ENCODE measurements around the gene GYS1. TPM values are rescaled to one million over a fixed set of nuclear protein-coding genes. Genes with fewer than 3 reads are reported as not detected.

GYS1 gene
- total and polyA plus RNA-seq, 2 experiments from 2014 or later = 15.9 to 28.9 TPM

- DNase-seq (ENCODE audit: low spot score) (no peak), ATAC-seq (no peak)
- no peaks in the 10 kb centered on the region for H3K27me3 ChIP-seq (ENCODE audit: insufficient read depth)
- H3K36me3 ChIP-seq (ENCODE audit: insufficient read depth) = no peaks in the 10 kb centered on the region
- no peak overlapping the region for H3K4me3 Mint-ChIP-seq
- H4K20me1 ChIP-seq (replicated peaks; ENCODE audit: insufficient read depth) = no peaks in the 10 kb centered on the region
- H2AFZ ChIP-seq = no peak overlapping the region
- H3K4me1 ChIP-seq (ENCODE audit: insufficient read depth) = no peaks in the 10 kb centered on the region
- H3K79me2 ChIP-seq (replicated peaks; ENCODE audit: insufficient read depth) = no peaks in the 10 kb centered on the region
- no peaks in the 10 kb centered on the region for H3K9me2 ChIP-seq (ENCODE audit: insufficient read depth)
- H3K27me3 Mint-ChIP-seq (ENCODE audit: insufficient read depth, low read depth, poor library complexity) = peaks cover 15% of the 10 kb centered on the region
- TF ChIP-seq STAT1 (IDR thresholded peaks at IDR 0.05; ENCODE audit: unreplicated experiment) (no peak), ZNF462 (CRISPR knock-in tag; IDR thresholded peaks at IDR 0.05) (no peak), NANOG (IDR thresholded peaks at IDR 0.05; ENCODE audit: borderline replicate concordance) (no peak), REST (IDR thresholded peaks at IDR 0.05; ENCODE audit: unreplicated experiment) (no peak), EZH2phosphoT487 (IDR thresholded peaks at IDR 0.05; ENCODE audit: unreplicated experiment) (no peak), EZH2 (IDR thresholded peaks at IDR 0.05; ENCODE audit: low read depth, unreplicated experiment) (no peak)
- no peak overlapping the region for H3K27ac Mint-ChIP-seq
- H3K9me3 Mint-ChIP-seq = peaks cover 26% of the 10 kb centered on the region
- H3K27ac ChIP-seq (ENCODE audit: low read depth) = no peak overlapping the region
- H3K36me3 Mint-ChIP-seq (ENCODE audit: low read depth) = peaks cover 28% of the 10 kb centered on the region
- H3F3A ChIP-seq (replicated peaks; ENCODE audit: low read depth) = no peaks in the 10 kb centered on the region
- H3K4me3 ChIP-seq = no peak overlapping the region
- no peak overlapping the region for H3K4me2 ChIP-seq
- no peaks in the 10 kb centered on the region for H3K4me1 Mint-ChIP-seq
Measured at GRCh38 chr19:48945415-48945814, 47.7 kb downstream of the GYS1 start.
